Subcutaneous adipose tissue (tissue), 4 donors: Measurements from ENCODE around the gene CTIF. TPM values are rescaled to one million over a fixed set of nuclear protein-coding genes. Genes with fewer than 3 reads are reported as not detected.

Source experiments
- CTCF ChIP-seq: fragments of 450-650 bp; IDR thresholded peaks from one replicate; pipeline ENCODE4 v1.5.1; 2016; ENCODE audit warnings: low read depth, mild to moderate bottlenecking, control low read depth, antibody characterized with exemption, moderate library complexity
- total RNA-seq, 4 donors: library from RNA; depleted of rRNA; stranded (reverse); fragments of >200 nt; gene quantifications; one replicate each; pipeline ENCODE4 v1.1.0, GENCODE V29; 2016

The CTIF gene
- total RNA-seq, 4 donors from 2014 or later = 41.0 to 195 (median 78.3) TPM

- TF ChIP-seq CTCF = no peak
These were observed 185.6 kb downstream of the CTIF start for GRCh38 chr18:48724442-48724841.

- TF ChIP-seq CTCF = no peak
These were observed 186.1 kb downstream of the CTIF start for GRCh38 chr18:48724939-48725338.

- TF ChIP-seq CTCF = no peak
These were observed 186.7 kb downstream of the CTIF start for GRCh38 chr18:48725562-48725961.

- no peak for TF ChIP-seq CTCF
These were observed 188.8 kb downstream of the CTIF start for GRCh38 chr18:48727681-48728080.

- TF ChIP-seq CTCF = no peak
These were observed 189.5 kb downstream of the CTIF start for GRCh38 chr18:48728204-48728833.

GRCh38 chr18:48729404-48729803 is 190.6 kb downstream of the CTIF start:
- TF ChIP-seq CTCF = no peak

- TF ChIP-seq CTCF = no peak
These were observed 191.2 kb downstream of the CTIF start for GRCh38 chr18:48730010-48730409.
